Measurements from ENCODE around the gene TMPRSS11E. TPM values are rescaled to one million over a fixed set of nuclear protein-coding genes. Genes with fewer than 3 reads are reported as not detected.

TMPRSS11E gene
- polyA plus RNA-seq, 3 donors, result not detected

- Histone ChIP-seq H3K36me3 (replicated peaks in 1 of 2; ENCODE audit: control insufficient read depth in 1 of 2, insufficient read depth in 2 of 2, low read length in 2 of 2) (no peaks in the 10 kb centered on the region), H3K27ac (ENCODE audit: low read depth in 1 of 2, low read length in 2 of 2) (no peak overlapping the region), H3K27me3 (ENCODE audit: control insufficient read depth in 2 of 2, insufficient read depth in 2 of 2, low read length in 2 of 2) (no peaks in the 10 kb centered on the region), H3K9me3 (replicated peaks in 1 of 2; ENCODE audit: control insufficient read depth in 1 of 2, insufficient read depth in 1 of 2, low read length in 2 of 2) (no peaks in the 10 kb centered on the region), H4K20me1 (ENCODE audit: insufficient read depth, low read length) (no peaks in the 10 kb centered on the region), H3K9ac (ENCODE audit: insufficient read depth, low read length, poor library complexity, severe bottlenecking) (no peak overlapping the region), H3K4me1 (ENCODE audit: control insufficient read depth in 1 of 2, insufficient read depth in 2 of 2, low read length in 2 of 2) (no peaks in the 10 kb centered on the region), H3K4me3 (replicated peaks in 1 of 3; ENCODE audit: low read depth in 2 of 3, low read length in 3 of 3) (no peak overlapping the region), H3K4me2 (replicated peaks; ENCODE audit: extremely low read depth, low read length, poor library complexity, severe bottlenecking) (no peak overlapping the region), H3K79me2 (ENCODE audit: insufficient read depth, low read length) (no peaks in the 10 kb centered on the region), H2AFZ (ENCODE audit: insufficient read depth, low read depth, low read length, poor library complexity, severe bottlenecking) (no peak overlapping the region)
- DNase-seq, result no peak
- Mint-ChIP-seq H3K36me3 (no peaks in the 10 kb centered on the region), H3K9me3 (peaks cover 0 to 2% (median 0%) of the 10 kb centered on the region in 7 donors), H3K27ac (no peak overlapping the region), H3K4me3 (no peak overlapping the region), H3K4me1 (no peaks in the 10 kb centered on the region), H3K27me3 (ENCODE audit: low read depth in 3 of 3) (no peaks in the 10 kb centered on the region)
- intact Hi-C loops (cut with micrococcal nuclease), result no loop called here
- no peak for TF ChIP-seq CTCF (IDR thresholded peaks at IDR 0.05)
Measured at GRCh38 chr4:68451246-68452211, 4.3 kb downstream of the TMPRSS11E start.

- Histone ChIP-seq H3K36me3 (replicated peaks in 1 of 2; ENCODE audit: control insufficient read depth in 1 of 2, insufficient read depth in 2 of 2, low read length in 2 of 2) (no peaks in the 10 kb centered on the region), H2AFZ (ENCODE audit: insufficient read depth, low read depth, low read length, poor library complexity, severe bottlenecking) (no peak overlapping the region), H3K79me2 (ENCODE audit: insufficient read depth, low read length) (no peaks in the 10 kb centered on the region), H3K9me3 (replicated peaks in 1 of 2; ENCODE audit: control insufficient read depth in 1 of 2, insufficient read depth in 1 of 2, low read length in 2 of 2) (no peaks in the 10 kb centered on the region), H3K4me2 (replicated peaks; ENCODE audit: extremely low read depth, low read length, poor library complexity, severe bottlenecking) (no peak overlapping the region), H3K27me3 (ENCODE audit: control insufficient read depth in 2 of 2, insufficient read depth in 2 of 2, low read length in 2 of 2) (no peaks in the 10 kb centered on the region), H3K4me3 (replicated peaks in 1 of 3; ENCODE audit: low read depth in 2 of 3, low read length in 3 of 3) (no peak overlapping the region), H3K4me1 (ENCODE audit: control insufficient read depth in 1 of 2, insufficient read depth in 2 of 2, low read length in 2 of 2) (no peaks in the 10 kb centered on the region), H3K27ac (ENCODE audit: low read depth in 1 of 2, low read length in 2 of 2) (no peak overlapping the region), H3K9ac (ENCODE audit: insufficient read depth, low read length, poor library complexity, severe bottlenecking) (no peak overlapping the region), H4K20me1 (ENCODE audit: insufficient read depth, low read length) (no peaks in the 10 kb centered on the region)
- intact Hi-C loops (cut with micrococcal nuclease), result no loop called here
- Mint-ChIP-seq H3K27me3 (ENCODE audit: low read depth in 3 of 3) (peaks cover 0 to 2% (median 0%) of the 10 kb centered on the region in 3 donors), H3K36me3 (no peaks in the 10 kb centered on the region), H3K4me3 (no peak overlapping the region), H3K4me1 (no peaks in the 10 kb centered on the region), H3K27ac (no peak overlapping the region), H3K9me3 (peaks cover 0 to 4% (median 2%) of the 10 kb centered on the region in 7 donors)
- DNase-seq, result no peak
- no peak for TF ChIP-seq CTCF (IDR thresholded peaks at IDR 0.05)
- 88% methylated on average over 1 of the region's 7 CpGs for WGBS (ENCODE audit: insufficient coverage)
Measured at GRCh38 chr4:68460085-68460484, 12.8 kb downstream of the TMPRSS11E start.
